ENCODE data around the gene VCPKMT. TPM values are rescaled to one million over a fixed set of nuclear protein-coding genes. Genes with fewer than 3 reads are reported as not detected.
A peak's percentile ranks its signal among the peaks of the same experiment; 100 is the strongest.

The VCPKMT gene
- total RNA-seq (ENCODE audit: unreplicated experiment) = 8.1 TPM
- long read RNA-seq, partial matches to known transcripts = 1 of 5 reads
- long read RNA-seq, other reads (novel, unspliced or antisense) = 1 of 5 reads

DNA sequence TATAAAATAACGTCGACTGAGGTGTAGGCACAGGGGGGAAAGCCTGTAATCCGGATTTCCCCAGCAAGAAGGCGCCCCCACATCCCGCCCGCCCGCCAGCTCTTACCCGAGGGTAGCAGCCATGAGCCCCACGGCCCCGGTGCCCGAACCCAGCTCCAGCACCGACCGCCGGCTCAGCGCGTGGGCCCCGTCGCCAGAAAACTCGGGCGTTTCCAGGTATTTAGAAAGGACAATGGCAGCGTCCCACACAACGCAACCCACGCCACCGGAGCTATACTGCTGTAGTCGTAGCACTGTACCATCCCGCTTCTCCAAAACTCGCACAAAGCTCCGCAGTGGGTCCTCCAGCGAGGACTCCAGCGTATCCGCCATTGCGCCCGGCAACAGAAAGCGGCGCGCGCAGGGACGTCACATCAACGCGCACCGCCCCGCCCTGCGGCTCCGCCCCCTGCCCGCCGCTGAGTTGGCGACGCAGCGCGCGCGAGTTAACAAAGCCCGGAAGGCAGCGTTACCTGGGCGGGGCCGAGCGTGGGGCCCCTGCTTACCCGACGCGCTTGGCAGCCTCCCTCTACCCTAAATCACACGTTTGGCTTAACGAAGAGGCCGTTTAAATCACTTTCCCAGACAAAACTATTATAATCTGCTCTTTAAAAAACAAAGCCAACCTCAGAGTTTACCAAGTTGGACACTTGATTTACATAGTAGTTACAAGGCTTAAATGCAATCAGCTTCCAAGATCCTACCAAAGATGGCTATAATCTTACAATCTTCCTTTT lies at the start of gene VCPKMT:
VCPKMT (minus strand) TSS at position 392 of the 776 bp plus-strand sequence; CDS start at position 372, 20 bp downstream.
- H3K4me1 Mint-ChIP-seq (ENCODE audit: unreplicated experiment) = peaks cover 12% of the 10 kb centered on the region
- H3K4me3 Mint-ChIP-seq (ENCODE audit: unreplicated experiment) = peak within 1 kb of the TSS; percentile 95
- H3K9me3 Mint-ChIP-seq (ENCODE audit: unreplicated experiment) = no peaks in the 10 kb centered on the region
- peak; percentile 96 for DNase-seq (ENCODE audit: low spot score)
- peak within 1 kb of the TSS; percentile 99 for H3K27ac Mint-ChIP-seq (ENCODE audit: unreplicated experiment)
- peaks cover 10% of the 10 kb centered on the region for H3K27me3 Mint-ChIP-seq (ENCODE audit: unreplicated experiment)
- H3K36me3 Mint-ChIP-seq (ENCODE audit: low read depth, unreplicated experiment) = peaks cover 28% of the 10 kb centered on the region
- TF ChIP-seq, protein P1, sequence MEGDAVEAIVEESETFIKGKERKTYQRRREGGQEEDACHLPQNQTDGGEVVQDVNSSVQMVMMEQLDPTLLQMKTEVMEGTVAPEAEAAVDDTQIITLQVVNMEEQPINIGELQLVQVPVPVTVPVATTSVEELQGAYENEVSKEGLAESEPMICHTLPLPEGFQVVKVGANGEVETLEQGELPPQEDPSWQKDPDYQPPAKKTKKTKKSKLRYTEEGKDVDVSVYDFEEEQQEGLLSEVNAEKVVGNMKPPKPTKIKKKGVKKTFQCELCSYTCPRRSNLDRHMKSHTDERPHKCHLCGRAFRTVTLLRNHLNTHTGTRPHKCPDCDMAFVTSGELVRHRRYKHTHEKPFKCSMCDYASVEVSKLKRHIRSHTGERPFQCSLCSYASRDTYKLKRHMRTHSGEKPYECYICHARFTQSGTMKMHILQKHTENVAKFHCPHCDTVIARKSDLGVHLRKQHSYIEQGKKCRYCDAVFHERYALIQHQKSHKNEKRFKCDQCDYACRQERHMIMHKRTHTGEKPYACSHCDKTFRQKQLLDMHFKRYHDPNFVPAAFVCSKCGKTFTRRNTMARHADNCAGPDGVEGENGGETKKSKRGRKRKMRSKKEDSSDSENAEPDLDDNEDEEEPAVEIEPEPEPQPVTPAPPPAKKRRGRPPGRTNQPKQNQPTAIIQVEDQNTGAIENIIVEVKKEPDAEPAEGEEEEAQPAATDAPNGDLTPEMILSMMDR (IDR thresholded peaks at IDR 0.05; ENCODE audit: unreplicated experiment) = no peak

DNA sequence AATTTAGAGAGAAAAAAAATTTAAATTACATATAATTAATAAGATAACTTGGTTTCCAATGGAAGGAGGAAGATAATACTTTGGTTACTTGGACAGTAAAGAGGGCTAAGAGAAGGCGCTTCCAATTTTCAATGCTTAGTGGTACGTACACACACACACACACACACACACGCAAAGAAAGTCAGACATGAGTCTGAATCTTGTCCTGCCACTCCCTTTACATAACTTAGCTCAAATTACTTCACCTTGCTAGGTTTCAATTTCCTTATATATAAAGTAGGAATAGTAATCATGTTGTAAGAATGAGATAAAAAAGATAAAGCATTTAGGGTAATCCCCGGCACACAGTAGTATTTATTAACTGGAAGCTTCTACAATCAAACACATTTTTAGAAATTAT lies 39.7 kb upstream of the VCPKMT start:
- peaks cover 15% of the 10 kb centered on the region for H3K4me1 Mint-ChIP-seq (ENCODE audit: unreplicated experiment)
- TF ChIP-seq, protein P1 (IDR thresholded peaks at IDR 0.05; ENCODE audit: unreplicated experiment) = no peak
- no peaks in the 10 kb centered on the region for H3K9me3 Mint-ChIP-seq (ENCODE audit: unreplicated experiment)
- no peak for DNase-seq (ENCODE audit: low spot score)
- peaks cover 1% of the 10 kb centered on the region for H3K27me3 Mint-ChIP-seq (ENCODE audit: unreplicated experiment)
- no peak overlapping the region for H3K4me3 Mint-ChIP-seq (ENCODE audit: unreplicated experiment)
- no peak overlapping the region for H3K27ac Mint-ChIP-seq (ENCODE audit: unreplicated experiment)
- H3K36me3 Mint-ChIP-seq (ENCODE audit: low read depth, unreplicated experiment) = peaks cover 8% of the 10 kb centered on the region

DNA sequence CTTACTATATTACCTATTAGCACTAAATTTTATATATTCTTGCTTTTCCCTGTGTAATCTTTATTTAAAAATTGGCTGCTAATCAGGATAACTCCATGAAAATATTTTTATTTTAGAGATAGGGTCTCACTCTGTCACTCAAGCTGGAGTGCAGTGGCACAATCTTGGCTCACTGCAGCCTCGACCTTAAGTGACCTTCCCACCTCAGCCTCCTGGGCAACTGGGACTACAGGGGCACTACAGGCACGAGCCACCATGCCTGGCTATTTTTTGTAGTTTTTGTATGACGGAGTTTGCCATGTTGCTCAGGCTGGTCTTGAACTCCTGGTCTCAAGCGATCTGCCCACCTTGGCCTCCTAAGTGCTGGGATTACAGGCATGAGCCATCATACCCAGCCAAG lies 32.4 kb upstream of the VCPKMT start:
- Mint-ChIP-seq H3K27me3 (ENCODE audit: unreplicated experiment) (peaks cover 2% of the 10 kb centered on the region), H3K36me3 (ENCODE audit: low read depth, unreplicated experiment) (peaks cover 19% of the 10 kb centered on the region)
- no peak for DNase-seq (ENCODE audit: low spot score)

DNA sequence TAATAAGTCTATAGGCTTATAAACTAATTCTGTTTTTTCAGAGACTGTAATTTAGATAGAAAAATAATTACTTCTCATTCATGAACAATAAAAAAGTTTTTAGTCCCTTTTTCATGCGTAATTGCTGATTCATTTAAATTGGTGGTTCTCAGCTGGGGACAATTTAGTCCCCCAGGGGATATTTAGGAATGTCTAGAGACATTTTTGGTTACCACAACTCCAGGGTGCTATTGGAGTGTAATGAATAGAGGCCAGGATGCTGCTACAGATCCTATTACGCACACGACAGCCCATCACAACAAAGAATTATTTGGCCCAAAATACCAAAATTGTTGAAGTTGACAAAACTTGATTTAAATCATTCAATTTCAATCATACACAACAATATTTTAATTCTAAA lies 22.8 kb upstream of the VCPKMT start:
- DNase-seq (ENCODE audit: low spot score) = no peak
- no peaks in the 10 kb centered on the region for H3K9me3 Mint-ChIP-seq (ENCODE audit: unreplicated experiment)
- H3K4me1 Mint-ChIP-seq (ENCODE audit: unreplicated experiment) = no peaks in the 10 kb centered on the region
- H3K4me3 Mint-ChIP-seq (ENCODE audit: unreplicated experiment) = no peak overlapping the region
- TF ChIP-seq, protein P1 (IDR thresholded peaks at IDR 0.05; ENCODE audit: unreplicated experiment) = no peak
- no peaks in the 10 kb centered on the region for H3K36me3 Mint-ChIP-seq (ENCODE audit: low read depth, unreplicated experiment)
- H3K27me3 Mint-ChIP-seq (ENCODE audit: unreplicated experiment) = no peaks in the 10 kb centered on the region
- H3K27ac Mint-ChIP-seq (ENCODE audit: unreplicated experiment) = no peak overlapping the region

More for the DNA sequence above, 32.4 kb upstream of the VCPKMT start:
- TF ChIP-seq, protein P1 (IDR thresholded peaks at IDR 0.05; ENCODE audit: unreplicated experiment) = no peak
- H3K4me1 Mint-ChIP-seq (ENCODE audit: unreplicated experiment) = peaks cover under 1% of the 10 kb centered on the region
- no peak overlapping the region for H3K27ac Mint-ChIP-seq (ENCODE audit: unreplicated experiment)
- H3K9me3 Mint-ChIP-seq (ENCODE audit: unreplicated experiment) = no peaks in the 10 kb centered on the region
- no peak overlapping the region for H3K4me3 Mint-ChIP-seq (ENCODE audit: unreplicated experiment)

DNA sequence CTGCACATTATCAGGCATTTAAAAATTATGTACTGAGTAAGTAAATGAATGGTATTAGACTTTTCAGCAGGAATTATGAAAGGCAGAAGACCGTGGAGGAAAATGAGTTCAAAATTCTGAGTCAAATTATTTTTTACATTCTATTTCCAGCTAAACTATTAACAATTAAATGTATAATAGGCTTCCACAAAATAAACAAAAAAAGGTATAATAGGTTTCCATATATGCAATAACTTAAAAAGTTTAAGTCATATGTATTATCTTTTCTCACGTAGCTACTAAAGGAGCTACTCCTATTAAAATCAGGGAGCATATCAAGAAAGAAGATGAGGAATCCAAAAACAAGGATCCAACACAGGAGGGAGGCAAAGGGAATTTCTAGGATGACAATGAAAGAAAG lies 11.4 kb upstream of the VCPKMT start:
- H3K27me3 Mint-ChIP-seq (ENCODE audit: unreplicated experiment) = no peaks in the 10 kb centered on the region
- H3K36me3 Mint-ChIP-seq (ENCODE audit: low read depth, unreplicated experiment) = peaks cover 30% of the 10 kb centered on the region
- TF ChIP-seq, protein P1 (IDR thresholded peaks at IDR 0.05; ENCODE audit: unreplicated experiment) = no peak
- H3K4me1 Mint-ChIP-seq (ENCODE audit: unreplicated experiment) = peaks cover 7% of the 10 kb centered on the region
- no peaks in the 10 kb centered on the region for H3K9me3 Mint-ChIP-seq (ENCODE audit: unreplicated experiment)
- DNase-seq (ENCODE audit: low spot score) = no peak
- peak overlapping the region; percentile 73 for H3K27ac Mint-ChIP-seq (ENCODE audit: unreplicated experiment)
- no peak overlapping the region for H3K4me3 Mint-ChIP-seq (ENCODE audit: unreplicated experiment)

All from endothelial cell (in vitro differentiated cells).